AG04449 (cell line): ENCODE measurements around the gene GID4.

Experiments
- CTCF ChIA-PET: fragments of 350-600 bp; formaldehyde crosslinking; extraction: SDS; loops from one replicate; lab custom pipeline; 2021; ENCODE audit warnings: antibody characterized with exemption; lab: Yijun Ruan, JAX
- POLR2A ChIA-PET: fragments of 400-600, 350-600 bp; formaldehyde crosslinking; extraction: SDS; loops from one replicate; lab custom pipeline; 2020; ENCODE audit warnings: antibody characterized with exemption, inconsistent platforms; lab: Yijun Ruan, JAX
- DNase-seq: peaks from one replicate; pipeline ENCODE4 v3.0.0-alpha.2; 2010; ENCODE audit warnings: low read depth, low spot score
- H3K4me3 ChIP-seq: 2 replicates; pipeline ENCODE4 v1.5.1; 2011; ENCODE audit warnings: low read depth, mild to moderate bottlenecking, control low read depth, low read length
- CTCF ChIP-seq: IDR thresholded peaks from one replicate; pipeline ENCODE4 v1.5.1; 2011; ENCODE audit warnings: mild to moderate bottlenecking, moderate library complexity, low read length, control low read depth, inconsistent platforms; ENCODE audit not compliant: insufficient read depth; ENCODE audit errors: missing control alignments

Gene GID4

GRCh38 chr17:18109935-18110485 is 70.8 kb downstream of the GID4 start:
- POLR2A ChIA-PET = no interaction called here

GRCh38 chr17:18110636-18111145 is 71.5 kb downstream of the GID4 start:
- no peak overlapping the region for H3K4me3 ChIP-seq
- ChIA-PET POLR2A (no interaction called here), CTCF (interaction anchor here (1.3 to 1.7 kb wide), 2 partner anchors 30 to 32 kb away, joined by 6 to 9 read pairs; no protein-coding TSS in a partner anchor)
- no peak for TF ChIP-seq CTCF
- no peak for DNase-seq

More at GRCh38 chr17:18109935-18110485, 70.8 kb downstream of the GID4 start:
- no peak for DNase-seq
- CTCF ChIA-PET = interaction anchor here (0.7 to 1.7 kb wide), 4 partner anchors 10 to 33 kb away, joined by 3 to 9 read pairs (median 4); no protein-coding TSS in a partner anchor
- no peak overlapping the region for H3K4me3 ChIP-seq
- no peak for TF ChIP-seq CTCF

GRCh38 chr17:18111330-18111971 is 72.2 kb downstream of the GID4 start:
- POLR2A ChIA-PET = no interaction called here
- CTCF ChIA-PET = interaction anchor here (1.3 kb wide), 1 partner anchor 29 kb away, joined by 6 read pairs; no protein-coding TSS in a partner anchor
- no peak for TF ChIP-seq CTCF
- no peak overlapping the region for H3K4me3 ChIP-seq
- no peak for DNase-seq

- ChIA-PET CTCF (no interaction called here), POLR2A (no interaction called here)
- DNase-seq = no peak
Measured at GRCh38 chr17:18115517-18115916, 76.3 kb downstream of the GID4 start.

GRCh38 chr17:18116078-18116477 is 76.9 kb downstream of the GID4 start:
- ChIA-PET CTCF (interaction anchor here (0.6 kb wide), 1 partner anchor 59 kb away, joined by 3 read pairs; no protein-coding TSS in a partner anchor), POLR2A (no interaction called here)
- no peak overlapping the region for H3K4me3 ChIP-seq
- DNase-seq = no peak
- TF ChIP-seq CTCF = no peak

More at GRCh38 chr17:18115517-18115916, 76.3 kb downstream of the GID4 start:
- TF ChIP-seq CTCF = no peak
- H3K4me3 ChIP-seq = no peak overlapping the region

- no peak for DNase-seq
- ChIA-PET POLR2A (interaction anchor here (0.7 kb wide), 1 partner anchor 66 kb away, joined by 3 read pairs; the partner anchor contains the start of gene ALKBH5), CTCF (no interaction called here)
- H3K4me3 ChIP-seq = no peak overlapping the region
- TF ChIP-seq CTCF = no peak
Measured at GRCh38 chr17:18117533-18117932, 78.3 kb downstream of the GID4 start.
